Rectal smooth muscle tissue (tissue), 1 donor: Measurements from ENCODE around the gene SCFD2.

ENCODE experiments used
- H3K27ac ChIP-seq: one replicate; pipeline ENCODE4 v1.7.0; 2013; ENCODE audit warnings: low read depth, low read length, inconsistent platforms
- H3K27me3 ChIP-seq: one replicate; pipeline ENCODE4 v1.7.0; 2013; ENCODE audit warnings: low read length; ENCODE audit not compliant: control insufficient read depth, insufficient read depth
- H3K36me3 ChIP-seq: one replicate; pipeline ENCODE4 v1.7.0; 2013; ENCODE audit warnings: low read length; ENCODE audit not compliant: control insufficient read depth, insufficient read depth
- H3K4me1 ChIP-seq: one replicate; pipeline ENCODE4 v1.7.0; 2013; ENCODE audit warnings: low read length; ENCODE audit not compliant: control insufficient read depth, insufficient read depth
- H3K4me3 ChIP-seq: one replicate; pipeline ENCODE4 v1.7.0; 2013; ENCODE audit warnings: low read length
- H3K9ac ChIP-seq: one replicate; pipeline ENCODE4 v1.7.0; 2013; ENCODE audit warnings: low read length

The SCFD2 gene

DNA sequence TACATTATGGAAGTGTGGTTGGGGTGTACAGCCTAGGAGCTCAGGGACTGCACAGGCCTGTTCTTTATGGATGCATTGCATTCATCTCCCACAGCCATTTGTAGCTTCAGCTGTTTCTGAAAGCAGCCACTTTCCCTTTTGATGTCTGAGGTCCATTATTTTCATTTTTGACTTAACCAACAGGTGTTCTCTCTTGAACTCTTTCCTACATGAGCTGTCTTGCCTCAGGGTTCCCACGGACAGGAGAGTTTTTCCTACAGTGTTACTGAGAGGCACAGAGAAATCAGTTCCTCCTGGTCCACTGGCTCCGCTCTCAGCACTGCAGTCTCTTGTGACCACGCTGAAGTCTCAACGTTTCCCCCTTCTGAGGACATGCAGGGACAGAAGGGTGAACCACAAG lies 416.5 kb downstream of the SCFD2 start:
- Histone ChIP-seq H3K27me3 (no peaks in the 10 kb centered on the region), H3K4me1 (no peaks in the 10 kb centered on the region), H3K36me3 (no peaks in the 10 kb centered on the region), H3K4me3 (no peak overlapping the region), H3K27ac (no peak overlapping the region), H3K9ac (no peak overlapping the region)

DNA sequence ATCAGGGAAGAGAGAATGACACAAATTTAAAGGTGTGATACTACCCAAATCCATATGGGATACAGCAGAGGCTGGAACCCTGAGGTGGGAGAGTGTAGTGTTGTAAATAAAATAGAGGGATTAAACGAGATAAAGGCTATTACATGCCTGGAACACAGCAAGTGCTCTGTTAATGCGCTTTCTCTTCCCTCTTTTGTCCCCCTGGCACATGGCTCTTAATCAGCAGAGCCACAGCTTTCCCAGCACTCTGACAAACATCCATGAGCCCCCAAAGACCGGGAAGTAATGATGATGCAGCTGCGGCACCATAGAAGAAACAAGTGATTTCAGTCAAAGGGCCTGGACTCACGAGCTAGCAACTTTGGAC lies 417.8 kb downstream of the SCFD2 start:
- no peaks in the 10 kb centered on the region for H3K4me1 ChIP-seq
- no peak overlapping the region for H3K27ac ChIP-seq
- H3K27me3 ChIP-seq, result no peaks in the 10 kb centered on the region

DNA sequence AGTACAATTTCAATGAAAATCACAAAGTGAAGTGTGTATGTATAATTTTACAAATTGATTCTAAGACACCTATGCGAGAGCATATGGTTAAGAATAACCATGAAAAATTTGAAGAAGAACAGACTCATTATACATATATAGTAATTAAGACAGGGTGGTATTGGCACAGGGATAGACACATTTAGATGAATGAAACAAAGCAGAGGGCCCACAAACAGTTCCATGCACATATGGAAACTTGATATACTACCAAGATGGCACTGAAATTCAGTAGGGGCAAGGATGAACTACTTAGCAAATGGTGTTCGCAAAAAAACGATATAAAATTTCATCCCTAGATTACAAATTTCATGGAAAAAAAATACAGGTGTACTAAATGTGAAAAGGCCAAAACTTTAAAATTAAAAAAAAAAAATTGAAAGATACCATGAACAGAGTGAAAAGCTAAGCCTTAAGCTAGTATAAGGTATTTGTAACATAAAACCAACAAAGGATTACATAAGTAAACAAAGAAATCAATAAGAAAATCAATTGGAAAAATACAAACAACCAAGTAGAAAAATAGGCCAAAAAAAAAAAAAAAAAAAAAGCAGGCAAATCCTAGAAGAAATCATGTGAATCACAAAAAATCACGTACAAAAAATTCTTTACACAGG lies 418.3 kb downstream of the SCFD2 start:
- Histone ChIP-seq H3K36me3 (no peaks in the 10 kb centered on the region), H3K27me3 (no peaks in the 10 kb centered on the region), H3K4me1 (no peaks in the 10 kb centered on the region), H3K4me3 (no peak overlapping the region), H3K9ac (no peak overlapping the region), H3K27ac (no peak overlapping the region)

More for the DNA sequence above, 417.8 kb downstream of the SCFD2 start:
- Histone ChIP-seq H3K36me3 (no peaks in the 10 kb centered on the region), H3K9ac (no peak overlapping the region), H3K4me3 (no peak overlapping the region)

DNA sequence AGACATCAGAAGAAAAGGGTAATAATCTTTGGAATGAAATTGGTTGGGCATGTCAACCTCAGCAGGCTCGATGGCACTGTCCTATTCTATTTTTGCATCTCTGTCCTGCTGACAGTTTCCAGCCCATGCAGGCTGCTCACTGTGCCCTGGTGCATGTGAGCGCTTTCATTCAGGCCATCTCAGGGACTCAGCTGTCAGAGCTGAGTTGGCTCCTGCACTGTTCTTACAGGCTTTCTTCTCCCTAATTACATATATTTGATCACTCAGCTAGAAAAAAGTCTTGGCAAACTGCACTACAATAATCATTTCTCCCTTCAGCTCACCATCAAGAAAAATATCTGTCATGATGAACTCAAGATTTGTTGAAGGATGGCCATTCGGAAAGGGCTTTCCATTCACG lies 419.0 kb downstream of the SCFD2 start:
- Histone ChIP-seq H3K27me3 (no peaks in the 10 kb centered on the region), H3K4me1 (no peaks in the 10 kb centered on the region), H3K36me3 (no peaks in the 10 kb centered on the region), H3K9ac (no peak overlapping the region), H3K27ac (no peak overlapping the region), H3K4me3 (no peak overlapping the region)

DNA sequence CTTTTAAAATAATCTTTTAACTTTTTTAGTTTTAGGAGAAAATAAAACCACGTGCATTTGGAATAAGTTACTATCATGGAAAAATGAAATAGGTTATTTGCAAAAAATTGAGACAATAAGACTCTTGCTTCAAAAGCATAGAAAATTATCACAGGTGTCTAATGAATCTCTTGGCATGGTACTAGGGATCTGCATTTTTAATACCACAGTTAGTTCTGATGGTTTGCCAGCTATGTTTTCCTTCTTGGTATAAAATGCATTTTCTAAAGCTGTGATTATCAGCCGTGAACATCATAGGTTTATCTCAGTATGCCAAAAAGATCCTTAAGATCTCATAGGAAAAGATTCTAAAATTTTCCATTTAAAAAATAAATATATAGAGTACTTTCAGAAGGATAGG lies 419.9 kb downstream of the SCFD2 start:
- Histone ChIP-seq H3K4me1 (no peaks in the 10 kb centered on the region), H3K9ac (no peak overlapping the region), H3K4me3 (no peak overlapping the region), H3K36me3 (no peaks in the 10 kb centered on the region), H3K27me3 (no peaks in the 10 kb centered on the region), H3K27ac (no peak overlapping the region)

DNA sequence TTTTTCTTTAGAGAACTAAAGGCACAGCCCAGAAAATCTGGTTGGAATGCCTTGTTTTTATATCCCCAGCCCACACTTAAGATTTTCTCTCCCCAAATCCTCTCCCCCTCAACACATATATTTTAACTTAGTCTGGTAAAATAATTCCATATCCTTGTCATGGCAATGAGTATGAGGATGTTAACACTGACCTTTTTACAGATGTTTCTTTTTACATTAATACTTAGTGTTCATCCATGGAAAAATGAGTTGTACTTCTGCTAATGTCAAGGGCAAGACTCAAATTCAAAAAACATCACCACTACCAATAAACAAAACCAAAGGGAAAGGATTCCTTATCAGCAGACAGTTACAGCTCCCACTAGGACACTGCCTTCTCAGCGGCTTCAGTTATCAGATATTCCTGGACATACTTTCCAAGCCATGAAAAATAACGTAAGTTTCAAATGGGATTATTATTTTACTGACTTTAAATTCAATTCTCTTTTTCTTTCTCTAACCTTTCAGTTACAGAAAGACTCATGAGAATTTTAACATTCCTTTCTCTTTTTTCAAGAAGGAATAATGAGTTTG lies 420.4 kb downstream of the SCFD2 start:
- H3K36me3 ChIP-seq, result no peaks in the 10 kb centered on the region
- no peak overlapping the region for H3K27ac ChIP-seq
- no peak overlapping the region for H3K4me3 ChIP-seq
- no peaks in the 10 kb centered on the region for H3K27me3 ChIP-seq
- no peaks in the 10 kb centered on the region for H3K4me1 ChIP-seq
- H3K9ac ChIP-seq, result no peak overlapping the region

DNA sequence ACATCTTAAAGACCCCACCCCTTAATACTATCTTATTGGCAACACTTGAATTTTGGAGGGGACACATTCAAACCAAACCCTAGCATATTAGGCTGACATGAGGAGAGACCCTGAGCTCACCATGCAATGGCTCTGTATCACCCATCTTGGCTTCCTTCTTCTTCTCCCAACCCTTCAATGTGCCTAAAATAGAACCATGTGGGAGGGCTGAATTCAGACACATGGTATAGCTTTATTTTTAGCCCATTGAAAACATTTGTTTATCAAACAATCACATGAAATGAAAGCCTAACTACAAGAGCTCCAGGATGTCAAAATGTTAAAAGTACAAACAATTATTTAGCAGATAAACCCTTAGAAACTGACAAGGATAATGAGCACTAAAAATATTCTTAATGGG lies 422.2 kb downstream of the SCFD2 start:
- no peak overlapping the region for H3K27ac ChIP-seq
- no peak overlapping the region for H3K9ac ChIP-seq
- no peaks in the 10 kb centered on the region for H3K36me3 ChIP-seq
- no peaks in the 10 kb centered on the region for H3K27me3 ChIP-seq
- H3K4me3 ChIP-seq, result no peak overlapping the region
- H3K4me1 ChIP-seq, result no peaks in the 10 kb centered on the region

DNA sequence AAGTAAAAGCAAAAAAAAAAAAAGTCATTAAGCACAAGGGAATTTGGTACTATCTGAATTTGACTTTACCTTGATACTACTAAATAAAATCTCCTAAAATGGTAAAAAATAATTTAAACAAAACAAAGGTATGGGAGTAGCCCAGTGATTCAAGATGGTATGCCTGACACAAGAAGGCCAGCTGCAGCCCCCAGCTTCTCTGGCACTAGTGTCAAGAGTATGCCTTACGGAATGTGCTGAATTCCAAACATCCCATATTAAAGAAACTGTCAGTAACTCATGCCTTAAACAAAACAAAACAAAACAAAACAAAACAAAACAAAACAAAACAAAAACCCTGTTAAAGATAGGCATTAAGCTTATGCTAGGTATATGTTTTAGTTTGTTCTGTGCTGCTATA lies 422.9 kb downstream of the SCFD2 start:
- no peak overlapping the region for H3K9ac ChIP-seq
- H3K4me1 ChIP-seq, result no peaks in the 10 kb centered on the region
- no peak overlapping the region for H3K4me3 ChIP-seq
- H3K27me3 ChIP-seq, result no peaks in the 10 kb centered on the region
- no peaks in the 10 kb centered on the region for H3K36me3 ChIP-seq
- H3K27ac ChIP-seq, result no peak overlapping the region

DNA sequence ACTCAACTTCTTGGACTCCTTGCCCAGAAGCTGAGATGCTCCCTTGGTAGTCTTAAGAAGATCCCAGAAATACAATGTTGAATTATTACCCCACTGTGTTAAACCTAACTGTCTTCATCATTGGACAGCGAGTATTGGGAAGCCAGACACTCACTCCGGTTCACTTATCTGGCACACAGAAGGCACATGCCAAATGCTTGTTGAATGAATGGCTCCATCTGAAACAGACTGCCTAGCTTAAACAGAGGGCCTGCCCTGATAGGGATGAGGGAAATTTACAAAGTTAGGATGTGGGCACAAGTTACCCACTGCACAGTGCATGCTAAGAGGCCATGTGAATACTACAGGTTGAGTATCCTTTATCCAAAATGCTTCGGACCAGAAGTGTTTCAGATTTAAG lies 424.4 kb downstream of the SCFD2 start:
- H3K36me3 ChIP-seq, result no peaks in the 10 kb centered on the region
- H3K4me3 ChIP-seq, result no peak overlapping the region
- no peak overlapping the region for H3K27ac ChIP-seq
- H3K9ac ChIP-seq, result no peak overlapping the region
- no peaks in the 10 kb centered on the region for H3K27me3 ChIP-seq
- H3K4me1 ChIP-seq, result no peaks in the 10 kb centered on the region

DNA sequence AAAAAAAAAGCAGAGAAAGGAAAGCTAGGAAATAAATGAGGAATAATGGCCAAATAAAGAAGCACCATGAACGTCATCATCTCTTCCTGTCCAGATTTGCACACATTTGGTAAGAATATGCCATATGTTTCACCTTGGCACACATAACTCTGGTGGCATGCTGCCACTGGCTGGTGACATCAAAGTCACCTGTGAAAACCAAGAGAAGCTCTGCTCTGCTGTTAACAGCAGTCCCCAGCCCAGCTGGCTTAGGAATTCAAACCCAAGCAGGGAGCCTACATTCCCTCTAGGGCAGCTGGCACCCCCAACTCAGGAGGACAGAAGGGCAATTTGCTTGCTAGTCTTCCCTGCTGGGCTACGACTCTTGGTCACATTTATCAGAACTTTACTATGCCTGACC lies 426.1 kb downstream of the SCFD2 start:
- Histone ChIP-seq H3K4me3 (no peak overlapping the region), H3K27me3 (no peaks in the 10 kb centered on the region), H3K27ac (no peak overlapping the region), H3K4me1 (no peaks in the 10 kb centered on the region), H3K36me3 (no peaks in the 10 kb centered on the region), H3K9ac (no peak overlapping the region)

DNA sequence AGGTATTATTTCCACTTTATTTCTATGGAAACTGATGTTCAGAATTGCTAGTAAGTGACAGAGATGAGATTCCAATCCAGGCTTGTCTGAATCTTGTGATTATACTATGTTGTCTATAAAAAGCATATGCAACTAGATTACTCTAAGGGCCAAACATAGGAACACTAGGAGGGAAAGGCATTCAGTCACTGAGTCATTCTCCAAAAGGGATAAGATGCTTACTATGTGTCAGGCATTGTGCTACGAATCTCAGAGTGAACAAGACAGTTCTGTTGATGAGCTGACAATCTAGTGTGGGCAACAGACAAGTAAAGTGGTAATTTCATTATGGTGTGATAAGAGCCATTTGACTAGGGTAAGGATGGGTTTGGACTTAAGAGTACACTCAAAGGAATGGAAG lies 426.5 kb downstream of the SCFD2 start:
- no peak overlapping the region for H3K9ac ChIP-seq
- no peaks in the 10 kb centered on the region for H3K36me3 ChIP-seq
- H3K4me3 ChIP-seq, result no peak overlapping the region
- H3K27ac ChIP-seq, result no peak overlapping the region
- H3K4me1 ChIP-seq, result no peaks in the 10 kb centered on the region
- no peaks in the 10 kb centered on the region for H3K27me3 ChIP-seq

DNA sequence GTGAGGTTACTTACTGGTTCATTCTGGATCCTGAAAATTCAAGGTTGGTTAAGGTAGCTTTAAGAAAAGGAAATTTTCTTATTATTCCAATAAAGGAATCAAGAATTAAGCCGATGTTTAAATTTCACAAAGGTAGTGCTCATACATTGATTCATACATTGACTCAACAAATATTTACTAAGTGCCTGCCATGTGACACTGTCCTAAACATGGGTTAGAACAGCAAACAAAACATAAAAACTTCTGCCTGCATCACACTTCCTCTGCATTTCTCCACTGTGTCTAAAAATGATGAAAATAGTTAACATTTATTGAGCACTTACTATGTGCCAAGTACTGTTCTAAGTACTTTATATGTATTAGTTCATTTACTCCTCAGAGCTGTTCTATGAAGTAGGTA lies 428.0 kb downstream of the SCFD2 start:
- no peaks in the 10 kb centered on the region for H3K4me1 ChIP-seq
- H3K4me3 ChIP-seq, result no peak overlapping the region
- H3K36me3 ChIP-seq, result no peaks in the 10 kb centered on the region
- H3K27ac ChIP-seq, result no peak overlapping the region
- no peaks in the 10 kb centered on the region for H3K27me3 ChIP-seq
- no peak overlapping the region for H3K9ac ChIP-seq

DNA sequence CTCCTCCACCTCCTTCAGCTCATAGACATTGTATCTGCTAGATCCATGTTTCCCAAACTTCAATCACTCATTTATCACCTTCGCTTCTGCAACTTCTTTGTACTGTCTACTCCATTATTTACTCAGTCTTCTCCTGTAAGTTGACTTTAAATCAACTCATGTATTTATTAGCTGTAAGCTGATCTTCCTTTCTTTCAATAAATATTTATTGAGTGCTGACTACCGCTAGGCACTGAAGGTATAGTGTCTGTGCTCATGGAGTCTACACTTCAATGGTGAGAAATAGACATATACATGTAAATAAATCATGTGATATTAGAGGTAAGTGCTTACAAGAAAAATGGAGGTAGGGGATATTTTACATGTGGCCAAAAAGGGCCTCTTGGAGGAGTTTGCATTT lies 429.1 kb downstream of the SCFD2 start:
- no peak overlapping the region for H3K27ac ChIP-seq
- H3K36me3 ChIP-seq, result no peaks in the 10 kb centered on the region
- no peaks in the 10 kb centered on the region for H3K4me1 ChIP-seq

More for the DNA sequence above, 429.1 kb downstream of the SCFD2 start:
- H3K4me3 ChIP-seq, result no peak overlapping the region
- H3K9ac ChIP-seq, result no peak overlapping the region
- H3K27me3 ChIP-seq, result no peaks in the 10 kb centered on the region
